Measurements from ENCODE around the gene PLAAT3.
A peak's percentile ranks its signal among the peaks of the same experiment; 100 is the strongest.
"Not testable (repeated sequence)": the region's sequence is repeated elsewhere in the genome, so short reads cannot be mapped to it uniquely, and the experiment has no call there.

Gene PLAAT3

GRCh38 chr11:63536669-63537292, 77.5 kb downstream of the PLAAT3 start, which contains the start of gene PLAAT4:
TSS of gene PLAAT4 (plus strand) at chr11:63536808. CDS start at chr11:63536869, 61 bp downstream.
- DNase-seq, result peak; percentile 4

DNA sequence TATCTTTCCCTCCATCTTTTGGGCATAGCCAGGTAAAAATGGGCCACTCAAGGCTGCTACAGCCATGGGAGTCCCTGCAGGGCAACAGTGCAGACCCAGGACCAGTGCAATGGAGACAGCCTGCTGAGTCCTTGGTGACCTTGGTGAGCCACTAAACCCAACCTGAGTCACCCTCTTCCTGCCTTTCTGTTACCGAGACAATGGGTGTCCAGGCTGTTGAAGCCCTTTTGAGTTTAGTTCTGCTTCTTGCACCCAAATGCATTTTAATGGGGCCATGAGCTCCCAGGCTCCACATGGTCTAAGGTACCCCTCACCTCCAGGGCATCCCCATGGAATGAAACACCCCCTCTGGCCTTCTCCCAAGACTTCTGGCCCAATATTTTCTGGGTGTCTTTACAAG, 78.5 kb downstream of the PLAAT3 start:
- DNase-seq, result no peak

DNA sequence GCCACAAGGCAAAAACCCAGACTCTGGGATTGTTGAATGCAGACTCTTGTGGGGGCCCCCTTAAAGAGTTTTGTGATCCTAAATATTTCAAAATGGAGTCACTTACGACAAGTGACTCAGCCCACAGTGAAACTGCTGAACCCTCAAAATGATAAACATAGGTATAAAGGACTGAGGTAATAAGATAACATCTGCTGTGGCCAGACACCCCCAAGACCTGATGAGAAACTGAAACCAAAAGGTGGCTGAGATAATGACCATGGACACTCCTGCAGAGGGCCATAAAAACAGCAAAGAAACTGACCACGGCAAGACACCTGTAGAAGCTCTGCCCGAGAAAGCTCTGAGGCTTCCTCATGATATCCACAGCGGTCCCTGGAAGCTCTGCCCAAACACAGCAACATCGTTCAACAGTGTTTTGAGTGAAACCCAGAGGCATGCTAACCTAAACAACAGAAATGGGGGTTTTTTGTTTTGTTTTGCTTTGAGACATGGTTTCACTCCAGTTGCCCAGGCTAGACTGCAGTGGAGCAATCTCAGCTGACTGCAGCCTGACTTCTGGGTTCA, 79.3 kb downstream of the PLAAT3 start:
- no peak for DNase-seq

- DNase-seq, result no peak
These were observed 80.2 kb downstream of the PLAAT3 start for GRCh38 chr11:63534076-63534475.

DNA sequence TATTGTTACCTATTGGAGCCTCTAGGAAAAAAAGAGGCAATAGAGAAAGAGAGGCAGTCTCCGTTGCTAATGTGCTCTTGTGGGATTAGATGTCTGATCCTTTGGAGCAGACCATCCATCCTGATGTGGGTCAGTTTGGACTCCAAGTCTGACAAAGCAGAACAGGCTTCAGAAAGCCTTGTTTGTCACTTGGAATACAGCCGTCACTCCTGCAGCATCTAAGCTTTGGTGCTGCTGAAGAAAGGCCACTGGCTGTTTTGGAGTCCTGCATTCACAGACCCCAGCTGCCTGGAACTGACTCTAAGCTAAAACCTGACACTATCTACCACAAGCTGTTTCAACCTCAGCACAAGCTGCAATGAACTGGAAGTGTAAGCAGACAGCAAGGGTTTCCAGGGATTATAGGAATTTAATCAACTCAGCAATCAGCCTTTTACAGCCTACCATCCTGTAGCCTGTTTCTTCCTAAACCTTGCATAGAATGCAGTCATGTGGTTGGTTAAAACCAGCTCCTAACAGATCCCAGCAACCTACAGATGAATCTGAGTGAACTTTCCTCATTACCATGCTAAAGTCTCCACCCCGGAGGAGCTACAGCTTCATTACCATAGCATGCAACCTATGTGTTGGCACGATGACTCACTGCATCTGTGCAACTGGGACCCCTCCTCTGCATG, 81.3 kb downstream of the PLAAT3 start:
- DNase-seq, result no peak

DNA sequence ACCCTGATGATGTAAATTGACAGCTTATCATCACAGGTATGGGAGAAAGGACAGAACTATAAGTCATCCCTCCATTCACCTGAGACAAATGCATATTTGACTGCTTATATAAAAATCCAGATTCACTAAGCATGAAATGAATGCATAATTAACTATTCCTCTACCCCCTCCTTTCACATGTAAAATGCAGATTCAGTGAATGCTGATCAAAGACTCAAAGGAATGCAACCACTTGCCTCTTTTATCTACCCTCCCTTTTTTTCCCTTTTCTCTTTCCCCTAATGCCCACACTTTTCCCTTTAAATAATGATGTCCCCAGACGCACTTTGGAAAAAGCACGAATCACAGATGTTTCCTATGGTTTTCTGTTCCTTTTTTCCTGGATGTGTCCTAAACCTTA, 82.1 kb downstream of the PLAAT3 start:
- no peak for DNase-seq

DNA sequence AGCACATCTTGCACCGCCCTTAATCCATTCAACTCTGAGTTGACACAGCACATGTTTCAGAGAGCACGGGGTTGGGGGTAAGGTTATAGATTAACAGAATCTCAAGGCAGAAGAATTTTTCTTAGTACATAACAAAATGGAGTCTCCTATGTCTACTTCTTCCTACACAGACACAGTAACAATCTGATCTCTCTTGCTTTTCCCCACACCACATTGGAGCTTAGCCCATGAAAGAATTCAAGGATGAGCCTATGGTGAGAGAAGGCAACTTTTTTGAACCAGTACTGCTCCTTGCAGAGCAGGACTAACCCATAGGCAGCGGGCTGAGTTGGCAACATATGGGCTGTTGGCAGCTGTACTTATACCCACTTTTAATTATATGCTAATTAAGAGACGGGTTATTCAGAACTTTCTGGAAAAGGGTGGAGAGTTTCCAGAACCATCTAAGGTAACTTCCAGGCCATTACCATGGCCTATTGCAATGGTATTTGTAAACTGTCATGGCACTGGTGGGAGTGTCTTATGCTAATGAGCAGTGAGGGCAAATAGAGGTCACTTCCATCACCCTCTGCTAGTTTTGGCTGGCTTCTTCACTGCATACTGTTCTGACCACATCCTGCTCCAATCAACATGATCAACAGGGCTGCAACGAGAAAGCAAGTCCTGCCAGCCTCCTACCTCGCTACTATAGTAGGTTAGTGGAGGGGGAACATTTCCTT, 83.0 kb downstream of the PLAAT3 start:
- DNase-seq, result peak; percentile 24

GRCh38 chr11:63530021-63530420, 84.2 kb downstream of the PLAAT3 start:
- DNase-seq, result no peak

DNA sequence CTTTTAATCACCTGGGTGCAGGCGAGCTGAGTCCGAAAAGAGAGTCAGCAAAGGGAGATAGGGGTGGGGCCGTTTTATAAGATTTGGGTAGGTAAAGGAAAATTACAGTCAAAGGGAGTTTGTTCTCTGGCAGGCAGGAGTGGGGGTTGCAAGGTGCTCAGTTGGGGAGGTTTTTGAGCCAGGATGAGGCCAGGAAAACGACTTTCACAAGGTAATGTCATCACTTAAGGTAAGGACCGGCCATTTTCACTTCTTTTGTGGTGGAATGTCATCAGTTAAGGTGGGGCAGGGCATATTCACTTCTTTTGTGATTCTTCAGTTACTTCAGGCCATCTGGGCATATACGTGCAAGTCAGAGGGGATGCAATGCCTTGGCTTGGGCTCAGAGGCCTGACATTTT, 84.9 kb downstream of the PLAAT3 start:
- DNase-seq, result not testable (repeated sequence)

GRCh38 chr11:63528729-63529278, 85.4 kb downstream of the PLAAT3 start:
- DNase-seq, result not testable (repeated sequence)

- DNase-seq, result not testable (repeated sequence)
These were observed 86.1 kb downstream of the PLAAT3 start for GRCh38 chr11:63528156-63528555.

- no peak for DNase-seq
These were observed 86.6 kb downstream of the PLAAT3 start for GRCh38 chr11:63527667-63528066.

Data from effector CD8-positive, alpha-beta T cell (primary cell).